Measurements from ENCODE around the gene SHROOM3.

Gene SHROOM3

GRCh38 chr4:76630741-76631140 lies 195.7 kb downstream of the SHROOM3 start:
- no peak for DNase-seq

DNA sequence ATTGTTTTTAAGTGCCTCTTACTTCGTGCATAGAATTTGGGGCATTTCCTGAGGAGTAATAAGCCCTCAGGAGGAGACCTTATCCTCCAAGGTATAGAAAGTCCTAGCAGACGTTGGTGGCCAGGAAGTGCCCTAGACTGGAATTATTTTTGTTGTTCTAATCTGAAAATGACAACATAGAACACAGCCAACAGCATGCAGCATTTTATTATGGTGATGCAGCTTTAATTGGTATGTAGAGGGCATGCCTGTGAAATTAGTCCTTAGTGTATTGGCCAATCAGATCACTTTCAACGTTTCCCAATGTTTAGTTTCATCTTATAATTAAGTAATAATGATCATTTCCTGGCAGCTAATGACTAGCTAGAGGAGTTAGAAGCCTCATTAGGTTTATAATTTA lies 199.2 kb downstream of the SHROOM3 start:
- no peak for DNase-seq

GRCh38 chr4:76637712-76638361 lies 202.8 kb downstream of the SHROOM3 start:
- no peak for DNase-seq

GRCh38 chr4:76639288-76639687 lies 204.3 kb downstream of the SHROOM3 start:
- DNase-seq: no peak

GRCh38 chr4:76640353-76640910 lies 205.4 kb downstream of the SHROOM3 start:
- no peak for DNase-seq

DNA sequence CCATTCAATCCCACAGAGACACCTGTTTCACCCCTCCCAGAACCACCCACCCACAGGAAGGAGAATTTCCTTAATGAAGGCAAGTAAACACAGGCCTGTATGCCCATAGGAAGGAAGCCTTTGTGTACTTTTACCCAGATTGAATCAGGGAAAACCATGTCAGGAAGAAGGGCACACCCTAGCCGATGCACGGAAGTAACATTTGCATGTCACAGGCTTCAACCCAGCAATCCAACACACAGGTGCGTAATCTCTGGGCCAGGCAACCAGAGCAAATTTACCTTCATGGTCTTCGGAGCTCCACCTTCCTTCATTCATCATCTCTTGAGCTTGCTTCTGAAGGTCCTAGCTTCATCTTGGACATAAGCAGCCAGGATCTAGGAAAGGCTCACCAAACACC lies 206.3 kb downstream of the SHROOM3 start:
- no peak for DNase-seq

DNA sequence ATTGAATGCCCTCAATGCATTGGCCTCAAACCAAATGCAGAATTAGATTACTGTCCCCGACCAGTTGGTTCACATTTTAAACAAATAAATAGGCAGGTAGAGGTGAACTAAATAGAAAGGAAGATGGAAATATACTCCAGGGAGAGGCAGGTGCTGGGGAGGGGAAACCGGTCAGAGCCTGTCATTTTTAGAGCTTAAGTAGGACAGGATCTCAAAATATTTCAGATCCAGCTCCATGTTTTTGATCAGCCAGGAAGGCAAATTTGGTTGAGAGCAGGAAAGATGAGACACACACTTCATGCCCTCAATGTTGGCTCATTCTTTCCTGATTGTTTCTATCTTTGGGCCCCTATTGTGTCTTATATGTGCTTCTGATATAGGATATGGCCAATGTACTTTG lies 206.7 kb downstream of the SHROOM3 start:
- DNase-seq: no peak

GRCh38 chr4:76644831-76645485 lies 209.9 kb downstream of the SHROOM3 start:
- DNase-seq: no peak

- no peak for DNase-seq
Measured at GRCh38 chr4:76649086-76649485, 214.1 kb downstream of the SHROOM3 start.

DNA sequence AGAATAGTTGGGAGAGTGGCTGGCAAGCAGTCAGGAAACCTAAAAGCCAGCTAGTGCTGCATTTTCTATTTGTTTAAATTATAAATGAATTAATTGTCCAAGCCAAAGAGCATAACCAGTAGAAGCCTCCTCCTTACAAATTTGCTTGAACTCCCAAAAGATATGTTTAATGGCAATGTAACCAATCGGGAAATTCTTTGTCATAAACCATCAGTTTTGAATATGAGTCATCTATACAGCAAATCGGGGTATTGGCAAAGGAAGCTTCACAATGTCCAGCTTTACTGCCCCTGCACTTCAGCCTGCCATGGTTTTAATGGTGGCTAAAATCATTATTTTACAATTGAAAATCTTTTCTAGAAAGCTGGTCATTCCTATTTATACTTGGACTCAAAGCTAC lies 216.6 kb downstream of the SHROOM3 start:
- DNase-seq: no peak

- no peak for DNase-seq
Measured at GRCh38 chr4:76652389-76652788, 217.4 kb downstream of the SHROOM3 start.

DNA sequence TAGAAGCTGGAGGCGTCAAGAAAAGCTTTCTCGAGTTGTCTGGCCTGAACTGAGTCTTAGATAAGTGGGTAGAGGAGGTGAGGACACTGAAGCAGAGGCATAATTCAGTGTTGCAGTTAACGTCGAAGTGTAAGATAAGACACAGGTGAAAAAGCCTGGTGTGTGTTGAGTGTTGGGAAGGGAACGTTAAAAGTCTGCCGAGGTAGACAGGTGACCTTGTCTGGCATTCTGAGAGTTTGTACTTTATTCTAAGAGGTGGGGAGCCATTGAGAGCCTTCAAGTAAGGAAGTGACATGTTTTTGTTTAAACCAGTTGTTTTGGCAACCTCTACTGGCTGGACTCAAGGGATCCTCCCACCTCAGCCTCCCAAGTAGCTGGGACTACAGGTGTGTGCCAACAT lies 219.1 kb downstream of the SHROOM3 start:
- DNase-seq: no peak

DNA sequence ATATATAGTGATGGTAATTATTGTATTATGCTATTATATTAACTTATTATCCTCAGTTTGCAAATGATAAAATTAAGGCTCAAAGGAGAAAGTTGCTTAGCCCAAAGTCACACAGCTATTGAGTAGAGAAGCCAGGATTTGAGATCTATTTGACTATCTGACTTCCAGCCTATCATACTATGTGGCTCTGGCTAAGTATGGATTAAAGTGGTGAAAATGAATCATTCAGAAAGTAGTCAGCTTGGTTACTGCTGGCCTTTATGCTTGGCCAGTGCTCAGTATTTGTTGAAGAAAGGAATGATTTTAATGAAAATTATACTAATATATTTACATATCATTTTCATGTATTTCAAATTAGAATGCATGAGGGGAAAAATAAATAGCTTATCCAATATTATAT lies 219.8 kb downstream of the SHROOM3 start:
- no peak for DNase-seq

- no peak for DNase-seq
Measured at GRCh38 chr4:76655566-76656479, 220.8 kb downstream of the SHROOM3 start.

- DNase-seq: no peak
Measured at GRCh38 chr4:76657443-76657842, 222.4 kb downstream of the SHROOM3 start.

DNA sequence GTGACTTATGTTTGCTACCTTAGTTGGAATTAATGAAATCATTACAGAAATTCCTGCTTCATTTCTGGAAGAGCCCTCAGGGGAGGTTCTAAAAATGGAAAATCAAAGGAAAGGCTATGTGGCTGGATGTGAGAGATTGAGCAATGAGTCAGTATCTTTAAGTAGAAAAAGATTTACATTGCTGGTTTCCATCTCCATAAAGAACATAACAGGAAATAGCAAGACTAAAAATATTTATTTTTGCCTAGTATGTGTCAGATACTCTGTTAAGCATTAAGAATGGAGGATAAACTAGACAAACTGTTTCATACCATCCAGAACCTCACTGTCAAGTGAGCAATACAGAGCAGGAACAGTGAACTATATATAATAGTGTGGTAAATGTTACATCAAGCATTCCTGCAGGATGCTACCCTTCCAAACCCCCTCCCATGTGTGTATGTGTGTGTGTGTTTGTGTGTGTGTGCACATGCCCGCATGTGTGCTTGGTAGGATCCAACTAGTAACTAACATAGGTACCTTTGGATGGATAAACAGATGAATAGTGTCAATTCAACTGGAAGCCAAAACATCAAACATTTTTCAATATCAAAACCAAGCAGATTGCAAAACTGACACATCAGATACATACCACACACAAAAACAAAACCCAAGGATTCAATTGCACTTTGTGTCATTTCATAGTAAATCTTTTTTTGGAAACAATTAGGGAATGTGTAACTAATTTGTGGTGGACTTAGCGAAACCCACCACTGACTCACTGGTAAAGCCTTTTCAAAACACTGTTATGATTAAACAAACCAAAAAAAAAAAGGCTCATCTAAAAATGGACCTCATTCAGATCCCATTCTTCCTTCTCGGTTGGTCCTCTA lies 223.4 kb downstream of the SHROOM3 start:
- no peak for DNase-seq

GRCh38 chr4:76659103-76659490 lies 224.1 kb downstream of the SHROOM3 start:
- no peak for DNase-seq

- no peak for DNase-seq
Measured at GRCh38 chr4:76663824-76664223, 228.8 kb downstream of the SHROOM3 start.

- no peak for DNase-seq
Measured at GRCh38 chr4:76665153-76665552, 230.1 kb downstream of the SHROOM3 start.

- no peak for DNase-seq
Measured at GRCh38 chr4:76665721-76666120, 230.7 kb downstream of the SHROOM3 start.

GRCh38 chr4:76666944-76667532 lies 232.0 kb downstream of the SHROOM3 start:
- DNase-seq: no peak

DNA sequence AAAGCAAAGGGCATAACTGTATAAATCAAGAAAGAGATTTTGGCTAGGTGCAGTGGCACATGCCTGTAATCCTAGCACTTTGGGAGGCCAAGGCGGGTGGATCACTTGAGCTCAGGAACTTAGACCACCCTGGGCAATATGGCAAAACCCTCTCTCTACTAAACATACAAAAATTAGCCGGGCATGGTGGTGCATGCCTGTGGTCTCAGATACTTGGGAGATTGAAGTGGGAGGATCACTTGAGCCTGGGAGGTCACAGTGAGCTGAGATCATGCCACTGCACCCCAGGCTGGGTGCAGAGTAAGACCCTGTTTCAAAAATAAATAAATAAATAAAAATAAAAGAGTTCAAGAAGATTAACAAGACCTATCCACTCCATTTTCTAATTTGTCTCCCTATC lies 235.6 kb downstream of the SHROOM3 start:
- DNase-seq: no peak

Measured in activated T-cell treated with anti-CD3 and anti-CD28 coated beads, Interleukin-2, amount 50 U/mL, for 1 hour (primary cell).